GM12891 (cell line): ENCODE data around the gene MARCHF3.

Experiments
- PAX5 ChIP-seq: IDR thresholded peaks from 2 replicates; pipeline ENCODE4 v1.6.1; 2011; ENCODE audit warnings: low read length, moderate library complexity, mild to moderate bottlenecking; ENCODE audit not compliant: insufficient read depth, severe bottlenecking
- POLR2A ChIP-seq: IDR thresholded peaks from 2 replicates; pipeline ENCODE4 v1.6.1; 2011; ENCODE audit warnings: low read depth, low read length, control low read depth
- POLR2AphosphoS5 ChIP-seq: IDR thresholded peaks from 2 replicates; pipeline ENCODE4 v1.6.1; 2011; ENCODE audit warnings: low read depth, low read length, control low read depth
- SPI1 ChIP-seq: IDR thresholded peaks from 2 replicates; pipeline ENCODE4 v1.6.1; 2011; ENCODE audit warnings: low read depth, low read length, control low read depth

DNA sequence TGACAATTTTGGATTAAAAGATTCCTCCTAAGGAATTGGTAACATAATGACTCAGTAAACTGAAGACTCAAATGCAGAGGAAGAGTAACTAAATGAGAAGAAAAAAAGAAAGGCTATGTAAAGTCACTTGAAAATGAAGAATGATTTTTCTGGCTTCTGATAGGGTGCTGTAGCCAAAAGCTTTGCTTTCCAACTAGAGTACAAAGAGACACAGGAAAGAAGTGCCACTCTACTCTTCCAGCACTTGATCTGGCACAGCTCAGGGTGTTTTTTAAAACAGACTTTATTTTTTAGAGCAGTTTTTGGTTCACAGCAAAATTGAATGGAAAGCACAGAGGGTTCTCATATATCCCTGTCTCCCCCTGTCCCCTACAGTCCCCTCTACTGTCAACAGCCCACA, 130.9 kb downstream of the MARCHF3 start:
- TF ChIP-seq POLR2A (no peak), POLR2AphosphoS5 (no peak), PAX5 (no peak), SPI1 (no peak)
